GM19468 (cell line): ENCODE results near the gene GPR52.
"Not testable (repeated sequence)": the region's sequence is repeated elsewhere in the genome, so short reads cannot be mapped to it uniquely, and the experiment has no call there.

ENCODE experiments used
- ATAC-seq: cut with Tn5 transposase; IDR thresholded peaks from one replicate; pipeline ENCODE4 v1.9.1; 2021; ENCODE audit warnings: mild to moderate bottlenecking, moderate library complexity, moderate number of reproducible peaks; ENCODE audit not compliant: unreplicated experiment; ENCODE audit errors: extremely low read depth

GPR52 gene

GRCh38 chr1:174447866-174448530 lies at the start of gene GPR52:
GPR52 (plus strand) TSS chr1:174447964; CDS start chr1:174448112, 148 bp downstream.
- ATAC-seq = no peak

GRCh38 chr1:174398246-174398645 lies 49.5 kb upstream of the GPR52 start:
- no peak for ATAC-seq

GRCh38 chr1:174399211-174399610 lies 48.6 kb upstream of the GPR52 start:
- ATAC-seq = no peak

- ATAC-seq = no peak
These were observed 46.7 kb upstream of the GPR52 start for GRCh38 chr1:174401075-174401474.

GRCh38 chr1:174405219-174405618 lies 42.5 kb upstream of the GPR52 start:
- no peak for ATAC-seq

GRCh38 chr1:174406421-174406820 lies 41.3 kb upstream of the GPR52 start:
- no peak for ATAC-seq

- ATAC-seq = no peak
These were observed 40.1 kb upstream of the GPR52 start for GRCh38 chr1:174407665-174408064.

- no peak for ATAC-seq
These were observed 39.6 kb upstream of the GPR52 start for GRCh38 chr1:174408146-174408545.

GRCh38 chr1:174409801-174410200 lies 38.0 kb upstream of the GPR52 start:
- not testable (repeated sequence) for ATAC-seq

- no peak for ATAC-seq
These were observed 34.1 kb upstream of the GPR52 start for GRCh38 chr1:174413632-174414031.

GRCh38 chr1:174414203-174414602 lies 33.6 kb upstream of the GPR52 start:
- ATAC-seq = no peak

GRCh38 chr1:174415506-174415905 lies 32.3 kb upstream of the GPR52 start:
- no peak for ATAC-seq

GRCh38 chr1:174417921-174418320 lies 29.8 kb upstream of the GPR52 start:
- ATAC-seq = no peak

GRCh38 chr1:174425121-174425520 lies 22.6 kb upstream of the GPR52 start:
- ATAC-seq = no peak

- no peak for ATAC-seq
These were observed 21.6 kb upstream of the GPR52 start for GRCh38 chr1:174426153-174426552.

- no peak for ATAC-seq
These were observed 19.7 kb upstream of the GPR52 start for GRCh38 chr1:174428033-174428432.

- no peak for ATAC-seq
These were observed 19.0 kb upstream of the GPR52 start for GRCh38 chr1:174428739-174429138.

GRCh38 chr1:174433451-174433850 lies 14.3 kb upstream of the GPR52 start:
- no peak for ATAC-seq

- ATAC-seq = no peak
These were observed 2.4 kb upstream of the GPR52 start for GRCh38 chr1:174445351-174445750.

GRCh38 chr1:174445817-174446216 lies 1.9 kb upstream of the GPR52 start:
- ATAC-seq = no peak

- no peak for ATAC-seq
These were observed 743 bp downstream of the GPR52 start for GRCh38 chr1:174448531-174448883.

- no peak for ATAC-seq
These were observed 1.2 kb downstream of the GPR52 start for GRCh38 chr1:174448974-174449373.

- ATAC-seq = no peak
These were observed 3.6 kb downstream of the GPR52 start for GRCh38 chr1:174451408-174451807.
